Pancreas (tissue), 10 donors: ENCODE measurements around the gene GALNT15. TPM values are rescaled to one million over a fixed set of nuclear protein-coding genes. Genes with fewer than 3 reads are reported as not detected.

Experiments used
- ATAC-seq, 4 donors: fragments of 200-7000 bp; cut with Tn5 transposase; one replicate each; pipeline versions ENCODE4 v1.8.0 to v1.9.1; 2020; ENCODE audit warnings: mild to moderate bottlenecking in 4 of 4, moderate library complexity in 4 of 4
- DNase-seq, 6 donors: peaks; one replicate each; pipeline ENCODE4 v3.0.0-alpha.2; 2020
- FAIRE-seq: peaks from 2 replicates; lab custom pipeline; 2012; peaks lifted over from hg19 to GRCh38; lab: Jason Lieb, UNC
- H3K27ac ChIP-seq, 4 donors: fragments of 200-600 bp; sonication (generic); 1 replicate in 3 of 4; 2 replicates in 1 of 4; pipeline versions ENCODE4 v1.5.0 to v1.8.0; 2020
- H3K27me3 ChIP-seq, 4 donors: fragments of 200-600 bp; one replicate each; pipeline ENCODE4 v1.8.0; 2021
- H3K36me3 ChIP-seq, 3 donors: fragments of 200-600 bp; sonication (generic) in 1 of 3; one replicate each; pipeline versions ENCODE4 v1.5.0 to v1.8.0; 2020 to 2021
- H3K4me1 ChIP-seq, 3 donors: fragments of 200-600 bp; one replicate each; pipeline ENCODE4 v1.8.0; 2021
- H3K4me3 ChIP-seq, 4 donors: fragments of 200-600 bp; sonication (generic) in 2 of 4; one replicate each; pipeline versions ENCODE4 v1.5.0 to v1.8.0; 2020 to 2021
- H3K9me3 ChIP-seq, 4 donors: fragments of 200-600 bp; one replicate each; pipeline ENCODE4 v1.8.0; 2021
- WGBS, 2 donors: extraction: QIAGEN DNeasy Blood & Tissue Kit; methylation state at CpG; one replicate each; pipeline ENCODE4 v1.1.7; 2013; 5-methylcytosine and 5-hydroxymethylcytosine counted together
- intact Hi-C, 3 donors: fragments of 100-400 bp; cut with DNase I; formaldehyde crosslinking; loops; one replicate each; pipeline versions ENCODE4 v1.11.1 to v1.14.2; 2022
- polyA plus RNA-seq, 2 donors: library from polyadenylated mRNA; stranded (reverse); fragments of 200-250 nt; gene quantifications; one replicate each; pipeline ENCODE4 v1.2.3, GENCODE V29; 2013
- total RNA-seq, 6 donors: library from RNA; stranded (reverse); fragmentation: NEBNext Ultra II Directional in 4 of 6; extraction: Animal tissue kit (Norgen Biotek cat#: 25700) in 4 of 6; gene quantifications; one replicate each; pipeline versions ENCODE4 v1.2.1 to v1.2.4, GENCODE V29; 2021 to 2023
- TF ChIP-seq, protein P1 (sequence below), 4 donors: fragments of 200-600 bp; sonication (generic) in 3 of 4; IDR thresholded peaks; one replicate each; pipeline versions ENCODE4 v1.5.0 to v1.8.0; 2021; ENCODE audit warnings: antibody characterized with exemption in 4 of 4
- donor health status: healthy with polysubstance abuse.
- donor health status: DM: no; HTN: no; CAD: no; lungs with moderate emphysema.
- donor health status: DM: no; HTN: no; CAD: no.
- donor health status: control.
- donor health status: control.
- donor health status: Bipolar disorder and iron deficiency.
- donor health status: DM: yes; HTN: yes; CAD: no.
- donor health status: DM: no; HTN: no; CAD: no.
- donor health status: DM: no; HTN: no; CAD: no.
- donor health status: DM: yes; HTN: yes; CAD: no.

The GALNT15 gene
- total and polyA plus RNA-seq, 8 donors: 0.78 to 5.6 (median 2.6) TPM

DNA sequence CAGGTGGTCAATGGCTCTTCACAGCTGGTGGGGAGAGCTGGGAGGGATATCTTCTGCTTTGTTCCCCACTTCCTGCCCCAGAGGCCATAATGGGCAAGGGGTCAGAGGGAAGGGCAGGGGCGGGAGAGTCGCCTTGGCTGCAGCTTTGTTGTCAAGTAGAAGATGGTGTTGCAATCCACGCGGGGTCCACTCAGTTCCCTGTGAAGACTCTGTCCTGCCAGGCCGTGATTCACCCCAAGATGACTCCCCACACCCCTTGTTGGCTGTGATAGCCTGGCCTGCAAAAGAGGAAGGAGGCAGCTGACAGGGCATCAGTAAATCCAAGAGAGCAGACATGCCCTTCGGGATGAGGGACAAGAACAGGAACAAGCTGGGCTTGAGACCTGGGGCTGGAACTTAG is 6.9 kb downstream of the GALNT15 start:
- Histone ChIP-seq H3K4me3 (no peak overlapping the region), H3K27ac (no peak overlapping the region), H3K27me3 (no peaks in the 10 kb centered on the region), H3K4me1 (no peaks in the 10 kb centered on the region), H3K9me3 (no peaks in the 10 kb centered on the region), H3K36me3 (no peaks in the 10 kb centered on the region)
- TF ChIP-seq, protein P1, sequence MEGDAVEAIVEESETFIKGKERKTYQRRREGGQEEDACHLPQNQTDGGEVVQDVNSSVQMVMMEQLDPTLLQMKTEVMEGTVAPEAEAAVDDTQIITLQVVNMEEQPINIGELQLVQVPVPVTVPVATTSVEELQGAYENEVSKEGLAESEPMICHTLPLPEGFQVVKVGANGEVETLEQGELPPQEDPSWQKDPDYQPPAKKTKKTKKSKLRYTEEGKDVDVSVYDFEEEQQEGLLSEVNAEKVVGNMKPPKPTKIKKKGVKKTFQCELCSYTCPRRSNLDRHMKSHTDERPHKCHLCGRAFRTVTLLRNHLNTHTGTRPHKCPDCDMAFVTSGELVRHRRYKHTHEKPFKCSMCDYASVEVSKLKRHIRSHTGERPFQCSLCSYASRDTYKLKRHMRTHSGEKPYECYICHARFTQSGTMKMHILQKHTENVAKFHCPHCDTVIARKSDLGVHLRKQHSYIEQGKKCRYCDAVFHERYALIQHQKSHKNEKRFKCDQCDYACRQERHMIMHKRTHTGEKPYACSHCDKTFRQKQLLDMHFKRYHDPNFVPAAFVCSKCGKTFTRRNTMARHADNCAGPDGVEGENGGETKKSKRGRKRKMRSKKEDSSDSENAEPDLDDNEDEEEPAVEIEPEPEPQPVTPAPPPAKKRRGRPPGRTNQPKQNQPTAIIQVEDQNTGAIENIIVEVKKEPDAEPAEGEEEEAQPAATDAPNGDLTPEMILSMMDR (IDR thresholded peaks at IDR 0.05): no peak
- DNase-seq (no peak), FAIRE-seq (no peak), ATAC-seq (peak in 3 of 4 donors; percentile 11 to 59 (median 25))
- intact Hi-C loops: no loop called here
- 65 to 77% methylated on average over 6 of the region's 6 CpGs for WGBS, 2 donors

DNA sequence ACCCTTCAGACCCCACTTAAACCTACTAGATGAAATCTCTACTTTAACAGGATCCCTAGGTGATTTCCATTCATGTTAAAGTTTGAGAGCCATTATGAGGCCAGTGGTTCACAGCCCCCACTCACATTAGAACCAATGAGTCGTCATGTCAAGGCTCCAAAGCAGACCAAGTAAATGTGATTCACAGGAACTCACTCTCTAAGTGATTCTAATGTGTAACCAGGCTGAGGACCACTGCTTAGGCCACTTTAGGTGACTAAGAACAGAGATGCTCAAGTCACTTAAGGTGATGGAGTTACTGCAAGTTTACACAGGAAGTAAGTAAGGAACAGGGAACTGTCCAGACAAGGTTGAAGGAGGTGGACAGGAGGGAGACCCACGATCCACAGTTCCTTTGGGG is 7.7 kb downstream of the GALNT15 start:
- no peak for FAIRE-seq
- intact Hi-C loops: no loop called here

DNA sequence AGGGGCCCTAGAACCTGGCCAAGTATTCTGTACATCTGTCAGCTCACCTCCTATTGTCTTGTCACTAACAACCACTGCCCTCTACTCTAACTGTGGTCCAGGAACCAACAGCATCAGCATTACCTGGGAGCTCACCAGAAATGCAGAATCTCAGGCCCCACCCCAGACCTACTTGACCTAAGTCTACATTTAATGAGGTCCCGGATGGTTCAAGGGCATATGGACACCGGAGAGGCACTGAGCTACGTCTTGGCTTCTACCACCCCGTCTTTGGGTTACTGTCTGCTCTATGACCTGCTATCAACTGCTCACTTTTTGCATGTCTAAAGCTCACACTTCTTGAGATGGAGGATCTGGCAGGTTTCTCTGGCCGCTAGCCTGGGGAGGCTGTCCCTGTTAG is 8.1 kb downstream of the GALNT15 start:
- intact Hi-C loops: no loop called here
- no peak for DNase-seq
- no peak for FAIRE-seq
- TF ChIP-seq, protein P1 (IDR thresholded peaks at IDR 0.05): no peak
- no peaks in the 10 kb centered on the region for H3K9me3 ChIP-seq
- H3K27me3 ChIP-seq: no peaks in the 10 kb centered on the region
- no peaks in the 10 kb centered on the region for H3K4me1 ChIP-seq
- no peak overlapping the region for H3K27ac ChIP-seq
- no peak for ATAC-seq
- 76 to 84% methylated on average over 5 of the region's 5 CpGs for WGBS, 2 donors
- H3K4me3 ChIP-seq: no peak overlapping the region
- no peaks in the 10 kb centered on the region for H3K36me3 ChIP-seq

More for the DNA sequence above, 7.7 kb downstream of the GALNT15 start:
- Histone ChIP-seq H3K9me3 (no peaks in the 10 kb centered on the region), H3K27ac (no peak overlapping the region), H3K4me3 (no peak overlapping the region), H3K27me3 (no peaks in the 10 kb centered on the region), H3K36me3 (no peaks in the 10 kb centered on the region), H3K4me1 (no peaks in the 10 kb centered on the region)
- WGBS, 2 donors: 75 to 91% methylated on average over 2 of the region's 2 CpGs
- TF ChIP-seq, protein P1 (IDR thresholded peaks at IDR 0.05): no peak
- ATAC-seq: no peak
- no peak for DNase-seq

DNA sequence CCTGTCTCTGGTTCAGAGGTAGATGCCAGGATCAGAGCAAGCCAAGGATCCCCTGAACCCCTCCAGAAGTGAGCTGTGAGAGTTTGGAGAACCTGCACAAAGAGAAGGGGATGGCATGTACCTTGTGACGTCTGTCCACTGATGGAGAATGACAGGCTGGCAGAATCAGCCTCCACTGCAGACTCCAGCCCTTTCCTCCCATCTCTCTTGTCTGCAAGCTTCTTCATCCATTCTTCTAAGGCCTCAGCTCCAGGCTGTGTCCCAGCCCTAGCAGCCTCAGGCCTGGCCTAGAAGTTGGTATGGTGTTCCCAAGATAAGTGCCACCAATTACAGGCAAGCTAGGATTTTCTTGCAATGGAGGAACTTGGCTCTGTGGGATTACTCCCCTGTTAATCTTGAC is 8.6 kb downstream of the GALNT15 start:
- 60 to 81% methylated on average over 1 of the region's 1 CpG for WGBS, 2 donors
- no peak for ATAC-seq

DNA sequence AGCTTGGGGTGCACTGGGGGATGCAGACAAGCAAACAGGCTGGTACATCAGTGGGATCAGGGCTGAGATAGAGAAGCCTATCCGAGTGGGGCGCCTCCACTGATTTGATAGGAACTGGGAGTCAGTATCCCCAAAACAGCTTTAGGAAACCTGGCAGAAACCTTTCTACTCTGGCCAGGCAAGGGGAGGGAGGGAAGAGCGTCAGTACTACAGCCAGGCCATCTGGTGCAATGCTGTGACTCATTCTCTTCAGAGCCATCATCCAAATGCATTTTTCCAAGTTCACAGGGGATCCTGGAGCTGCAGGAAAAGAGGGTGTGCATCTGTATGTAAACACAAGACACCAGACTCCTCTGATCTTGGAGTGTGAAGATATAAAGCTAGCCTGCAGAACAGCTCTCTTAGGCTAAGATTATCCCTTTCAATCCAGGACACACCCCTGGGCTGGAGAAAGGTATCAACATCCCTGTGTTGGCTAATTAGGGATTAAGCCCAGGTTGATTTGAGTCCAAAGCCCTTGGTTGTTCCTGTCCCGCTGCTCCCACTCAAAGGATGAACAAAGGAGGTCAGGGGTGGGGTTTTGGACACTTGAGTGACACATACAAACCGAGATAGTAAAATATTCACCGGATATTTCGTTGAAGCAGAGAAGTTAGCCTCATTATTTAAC is 9.3 kb downstream of the GALNT15 start:
- intact Hi-C loops: no loop called here
- FAIRE-seq: no peak
- Histone ChIP-seq H3K27ac (no peak overlapping the region), H3K27me3 (no peaks in the 10 kb centered on the region), H3K4me3 (no peak overlapping the region), H3K36me3 (no peaks in the 10 kb centered on the region), H3K9me3 (no peaks in the 10 kb centered on the region), H3K4me1 (no peaks in the 10 kb centered on the region)
- TF ChIP-seq, protein P1 (IDR thresholded peaks at IDR 0.05): no peak
- DNase-seq: no peak
- peak in 3 of 4 donors; percentile 17 to 47 (median 44) for ATAC-seq
- WGBS, 2 donors: 62 to 65% methylated on average over 7 of the region's 7 CpGs

More for the DNA sequence above, 8.6 kb downstream of the GALNT15 start:
- no peak overlapping the region for H3K27ac ChIP-seq
- DNase-seq (no peak), FAIRE-seq (no peak)
- H3K4me1 ChIP-seq: no peaks in the 10 kb centered on the region
- TF ChIP-seq, protein P1 (IDR thresholded peaks at IDR 0.05): no peak
- H3K4me3 ChIP-seq: no peak overlapping the region
- no peaks in the 10 kb centered on the region for H3K9me3 ChIP-seq
- H3K27me3 ChIP-seq: no peaks in the 10 kb centered on the region
- H3K36me3 ChIP-seq: no peaks in the 10 kb centered on the region
- intact Hi-C loops: no loop called here
